Measurements from ENCODE around the gene SETMAR. TPM values are rescaled to one million over a fixed set of nuclear protein-coding genes. Genes with fewer than 3 reads are reported as not detected.

Gene SETMAR
- total RNA-seq, 1 donor from 2014 or later, result 34.5 TPM

DNA sequence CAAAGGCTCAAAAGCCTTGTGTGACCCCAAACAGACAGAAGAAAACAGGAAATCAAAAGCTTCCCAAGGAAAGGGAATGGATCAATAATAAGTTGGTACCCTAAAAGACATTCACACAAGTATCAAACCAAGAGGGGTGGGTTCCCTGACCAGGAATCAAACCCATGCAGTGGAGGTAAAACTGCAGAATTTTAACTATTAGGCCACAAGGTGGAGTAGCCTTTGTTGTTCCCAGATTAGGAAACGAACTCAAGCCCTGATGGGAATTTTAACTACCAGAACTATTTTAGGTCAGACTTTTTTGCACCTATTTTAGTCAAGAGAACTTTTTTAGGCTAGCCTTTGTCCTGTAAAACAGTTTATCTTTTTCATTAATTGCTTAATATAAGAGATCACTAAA is 31.4 kb downstream of the SETMAR start:
- no peak overlapping the region for H3K27ac Mint-ChIP-seq
- no peak for DNase-seq (ENCODE audit: extremely low spot score, unreplicated experiment)
- TF ChIP-seq, protein P1, sequence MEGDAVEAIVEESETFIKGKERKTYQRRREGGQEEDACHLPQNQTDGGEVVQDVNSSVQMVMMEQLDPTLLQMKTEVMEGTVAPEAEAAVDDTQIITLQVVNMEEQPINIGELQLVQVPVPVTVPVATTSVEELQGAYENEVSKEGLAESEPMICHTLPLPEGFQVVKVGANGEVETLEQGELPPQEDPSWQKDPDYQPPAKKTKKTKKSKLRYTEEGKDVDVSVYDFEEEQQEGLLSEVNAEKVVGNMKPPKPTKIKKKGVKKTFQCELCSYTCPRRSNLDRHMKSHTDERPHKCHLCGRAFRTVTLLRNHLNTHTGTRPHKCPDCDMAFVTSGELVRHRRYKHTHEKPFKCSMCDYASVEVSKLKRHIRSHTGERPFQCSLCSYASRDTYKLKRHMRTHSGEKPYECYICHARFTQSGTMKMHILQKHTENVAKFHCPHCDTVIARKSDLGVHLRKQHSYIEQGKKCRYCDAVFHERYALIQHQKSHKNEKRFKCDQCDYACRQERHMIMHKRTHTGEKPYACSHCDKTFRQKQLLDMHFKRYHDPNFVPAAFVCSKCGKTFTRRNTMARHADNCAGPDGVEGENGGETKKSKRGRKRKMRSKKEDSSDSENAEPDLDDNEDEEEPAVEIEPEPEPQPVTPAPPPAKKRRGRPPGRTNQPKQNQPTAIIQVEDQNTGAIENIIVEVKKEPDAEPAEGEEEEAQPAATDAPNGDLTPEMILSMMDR (conservative IDR thresholded peaks at IDR 0.05), result peak; percentile 27
- no peaks in the 10 kb centered on the region for H3K4me1 Mint-ChIP-seq (ENCODE audit: unreplicated experiment)
- peaks cover 7% of the 10 kb centered on the region for H3K9me3 Mint-ChIP-seq
- no peak overlapping the region for H3K4me3 Mint-ChIP-seq
- H3K36me3 Mint-ChIP-seq, result no peaks in the 10 kb centered on the region
- H3K27me3 Mint-ChIP-seq, result no peaks in the 10 kb centered on the region

DNA sequence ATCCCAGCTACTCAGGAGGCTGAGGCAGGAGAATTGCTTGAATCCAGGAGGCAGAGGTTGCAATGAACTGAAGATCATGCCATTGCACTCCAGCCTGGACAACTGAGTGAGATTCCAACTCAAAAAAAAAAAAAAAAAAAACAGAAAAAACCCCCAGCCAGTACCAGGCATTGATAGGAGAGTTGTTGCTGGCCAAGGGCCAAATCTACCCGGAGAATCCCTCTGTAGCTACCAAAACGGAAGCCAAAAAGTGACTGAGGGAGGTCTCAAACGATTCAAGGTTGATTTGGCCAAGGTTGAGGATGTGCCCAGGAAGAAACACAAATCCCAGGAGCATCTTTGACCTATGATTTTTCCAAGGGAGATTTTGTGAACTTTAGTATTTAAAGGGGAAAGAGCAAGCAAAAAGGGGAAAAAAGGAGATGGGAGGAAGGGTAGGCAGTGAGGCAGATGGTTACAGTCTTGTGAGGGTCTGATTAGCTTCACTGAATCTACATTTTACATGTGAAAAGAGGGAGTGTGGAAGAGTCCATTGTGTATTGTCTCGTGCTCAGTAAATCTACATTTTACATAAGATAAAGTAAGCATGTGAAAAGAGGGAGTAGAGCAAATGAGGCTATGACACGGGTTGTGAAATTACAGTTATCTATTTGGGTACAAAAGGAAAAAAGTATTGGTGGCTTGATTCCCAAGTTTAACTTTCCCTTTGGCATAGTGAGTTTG is 32.8 kb downstream of the SETMAR start:
- DNase-seq (ENCODE audit: extremely low spot score, unreplicated experiment), result no peak
- no peak overlapping the region for H3K27ac Mint-ChIP-seq
- no peaks in the 10 kb centered on the region for H3K27me3 Mint-ChIP-seq
- H3K9me3 Mint-ChIP-seq, result no peaks in the 10 kb centered on the region
- TF ChIP-seq, protein P1 (conservative IDR thresholded peaks at IDR 0.05), result no peak
- peaks cover 9% of the 10 kb centered on the region for H3K4me1 Mint-ChIP-seq (ENCODE audit: unreplicated experiment)
- no peak overlapping the region for H3K4me3 Mint-ChIP-seq
- H3K36me3 Mint-ChIP-seq, result no peaks in the 10 kb centered on the region

DNA sequence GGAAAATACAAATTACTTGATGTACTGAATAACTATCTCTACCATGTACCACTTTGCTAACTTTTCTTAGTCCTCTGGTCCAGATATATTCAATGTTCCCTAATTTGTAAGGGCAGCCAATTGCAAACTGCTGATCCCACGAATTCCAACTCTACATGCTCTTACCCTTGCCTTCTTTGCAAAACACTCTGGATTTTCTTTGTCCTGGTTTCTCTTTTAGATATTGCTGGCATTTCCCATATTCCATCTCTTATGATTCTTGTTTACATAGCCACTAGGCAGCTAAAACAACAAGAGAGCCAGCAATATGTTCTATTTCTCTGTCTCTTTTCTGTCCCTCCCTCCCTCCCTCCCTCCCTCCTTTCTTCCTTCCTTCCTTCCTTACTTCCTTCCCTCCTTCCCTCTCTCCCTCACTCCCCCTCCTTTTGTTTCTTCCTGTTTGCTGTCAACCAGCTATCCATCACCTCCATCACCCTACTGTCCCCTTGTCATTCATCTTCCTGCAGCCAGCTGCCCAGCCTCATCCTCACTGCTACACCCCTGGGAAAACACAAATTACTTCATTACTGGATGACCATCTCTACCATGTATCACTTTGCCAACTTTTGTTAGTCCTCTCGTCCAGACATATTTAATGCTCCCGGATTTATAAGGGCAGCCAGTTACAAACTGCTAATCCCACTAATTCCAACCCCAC is 33.8 kb downstream of the SETMAR start:
- H3K27me3 Mint-ChIP-seq, result no peaks in the 10 kb centered on the region
- H3K4me3 Mint-ChIP-seq, result no peak overlapping the region
- H3K27ac Mint-ChIP-seq, result no peak overlapping the region
- H3K9me3 Mint-ChIP-seq, result no peaks in the 10 kb centered on the region
- TF ChIP-seq, protein P1 (conservative IDR thresholded peaks at IDR 0.05), result no peak
- DNase-seq (ENCODE audit: extremely low spot score, unreplicated experiment), result no peak
- no peaks in the 10 kb centered on the region for H3K36me3 Mint-ChIP-seq
- peaks cover 10% of the 10 kb centered on the region for H3K4me1 Mint-ChIP-seq (ENCODE audit: unreplicated experiment)

DNA sequence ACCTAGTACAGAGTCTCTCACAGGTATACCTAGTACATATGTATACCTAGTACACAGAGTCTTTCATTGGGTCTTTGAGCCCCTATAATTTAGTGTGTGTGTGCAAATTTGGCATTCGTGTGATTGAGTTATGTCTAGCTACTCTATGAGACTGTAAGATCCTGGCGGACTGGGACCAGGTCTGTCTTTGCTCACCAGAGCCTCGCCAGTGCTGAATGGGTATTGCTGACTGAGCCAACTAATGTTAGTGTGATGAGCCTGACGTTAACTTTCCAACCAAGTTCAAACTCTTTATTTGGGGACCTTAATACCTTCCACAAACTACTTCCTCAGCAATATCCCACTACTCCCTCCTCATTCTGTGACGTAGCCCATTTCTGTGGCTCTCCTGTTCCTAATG is 35.6 kb downstream of the SETMAR start:
- Mint-ChIP-seq H3K27ac (no peak overlapping the region), H3K36me3 (no peaks in the 10 kb centered on the region), H3K9me3 (no peaks in the 10 kb centered on the region), H3K27me3 (no peaks in the 10 kb centered on the region), H3K4me1 (ENCODE audit: unreplicated experiment) (peaks cover 20% of the 10 kb centered on the region), H3K4me3 (no peak overlapping the region)
- TF ChIP-seq, protein P1 (conservative IDR thresholded peaks at IDR 0.05), result no peak
- DNase-seq (ENCODE audit: extremely low spot score, unreplicated experiment), result no peak

DNA sequence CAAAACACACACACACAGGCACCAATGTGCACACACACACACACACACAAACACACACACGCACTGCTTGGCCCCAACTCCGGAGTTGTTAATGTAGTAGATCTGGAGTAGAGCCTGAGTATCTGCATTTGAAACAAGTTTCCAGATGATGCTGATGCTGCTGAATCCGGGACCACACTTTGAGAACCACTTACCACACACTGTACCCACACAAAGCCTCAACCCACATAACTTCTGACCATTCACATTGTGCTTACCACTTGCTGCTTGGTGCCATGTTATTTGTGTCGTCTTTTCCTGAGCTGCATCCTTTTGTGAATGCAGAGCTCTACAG is 36.9 kb downstream of the SETMAR start:
- peaks cover 20% of the 10 kb centered on the region for H3K4me1 Mint-ChIP-seq (ENCODE audit: unreplicated experiment)
- no peak overlapping the region for H3K4me3 Mint-ChIP-seq
- peaks cover 4% of the 10 kb centered on the region for H3K36me3 Mint-ChIP-seq
- H3K9me3 Mint-ChIP-seq, result no peaks in the 10 kb centered on the region
- no peaks in the 10 kb centered on the region for H3K27me3 Mint-ChIP-seq
- TF ChIP-seq, protein P1 (conservative IDR thresholded peaks at IDR 0.05), result no peak
- peak overlapping the region; percentile 3 for H3K27ac Mint-ChIP-seq
- no peak for DNase-seq (ENCODE audit: extremely low spot score, unreplicated experiment)
